Activated CD8-positive, alpha-beta memory T cell treated with anti-CD3 and anti-CD28 coated beads for 36 hours (primary cell): ENCODE data around the gene CCP110. TPM values are rescaled to one million over a fixed set of nuclear protein-coding genes. Genes with fewer than 3 reads are reported as not detected.

Source experiments
- CTCF ChIA-PET: fragments of 350-600 bp; sonication (Branson Sonifier 250); formaldehyde crosslinking; loops from one replicate; lab custom pipeline; 2021; ENCODE audit warnings: antibody characterized with exemption; lab: Charles Lee
- POLR2A ChIA-PET: fragments of 350-600 bp; sonication (Branson Sonifier 250); formaldehyde crosslinking; loops from one replicate; lab custom pipeline; 2021; ENCODE audit warnings: antibody characterized with exemption; lab: Charles Lee
- total RNA-seq, 2 experiments: library from RNA; stranded (reverse); gene quantifications; one replicate each; pipeline ENCODE4 v1.2.3, GENCODE V29; 2021

Gene CCP110
- total RNA-seq, 2 experiments from 2014 or later = 29.3 to 30.1 TPM

- POLR2A ChIA-PET = no interaction called here
- CTCF ChIA-PET = interaction anchor here (0.7 to 2.8 kb wide), 6 partner anchors 10 to 417 kb away, joined by 3 to 15 read pairs (median 4); no protein-coding TSS in a partner anchor
These were observed 20.2 kb upstream of the CCP110 start for GRCh38 chr16:19503461-19504075.

DNA sequence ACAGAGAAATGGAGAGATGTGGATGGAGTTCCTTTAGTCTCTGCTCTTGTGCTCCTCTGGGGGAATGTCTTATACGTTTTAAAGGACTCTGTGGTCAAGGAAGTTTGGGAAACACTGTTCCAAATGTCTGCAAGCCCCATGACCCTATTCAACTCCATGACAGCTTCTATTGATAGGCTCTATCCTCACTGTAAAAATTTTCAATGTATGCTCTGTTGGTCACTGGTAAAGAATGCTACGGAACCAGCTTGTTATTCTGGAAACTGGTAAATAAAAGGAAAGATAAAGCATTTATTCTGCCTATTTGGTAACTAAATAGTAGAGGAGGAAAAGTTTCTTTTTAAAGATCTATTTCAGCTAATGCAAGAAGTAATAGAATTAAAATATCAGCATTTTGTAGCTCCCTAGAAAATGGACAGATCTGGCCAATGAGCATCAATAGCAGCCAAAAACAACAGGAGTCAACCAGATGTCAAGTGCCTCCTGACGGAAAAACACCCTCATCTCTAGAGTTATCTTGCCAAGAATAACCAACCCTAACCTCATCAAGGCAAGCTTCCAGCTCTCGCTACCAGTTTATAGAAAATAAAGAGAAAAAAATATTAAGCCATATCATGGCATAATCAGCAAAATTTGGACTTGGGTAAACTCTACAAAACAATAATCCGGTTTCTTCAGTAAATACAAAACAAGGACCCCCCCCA, 18.0 kb upstream of the CCP110 start:
- CTCF ChIA-PET = interaction anchor here (1.0 kb wide), 1 partner anchor 10 kb away, joined by 3 read pairs; no protein-coding TSS in a partner anchor
- POLR2A ChIA-PET = no interaction called here

DNA sequence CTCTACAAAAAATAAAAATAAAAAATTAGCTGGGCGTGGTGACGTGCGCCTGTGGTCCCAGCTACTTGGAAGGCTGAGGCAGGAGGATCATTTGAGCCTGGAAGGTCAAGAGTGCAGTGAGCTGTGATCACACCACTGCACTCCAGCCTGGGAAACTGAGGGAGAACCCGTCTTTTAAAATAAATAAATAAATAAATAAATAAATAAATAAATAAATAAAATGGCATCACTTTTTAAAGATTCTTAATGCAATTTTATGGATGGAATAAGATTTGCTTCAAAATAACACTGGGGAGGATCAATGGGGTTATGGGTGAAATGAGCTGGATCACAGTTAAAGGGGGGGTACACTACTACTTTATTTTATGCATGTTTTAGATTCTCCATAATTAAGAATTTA, 16.8 kb upstream of the CCP110 start:
- ChIA-PET CTCF (no interaction called here), POLR2A (no interaction called here)

DNA sequence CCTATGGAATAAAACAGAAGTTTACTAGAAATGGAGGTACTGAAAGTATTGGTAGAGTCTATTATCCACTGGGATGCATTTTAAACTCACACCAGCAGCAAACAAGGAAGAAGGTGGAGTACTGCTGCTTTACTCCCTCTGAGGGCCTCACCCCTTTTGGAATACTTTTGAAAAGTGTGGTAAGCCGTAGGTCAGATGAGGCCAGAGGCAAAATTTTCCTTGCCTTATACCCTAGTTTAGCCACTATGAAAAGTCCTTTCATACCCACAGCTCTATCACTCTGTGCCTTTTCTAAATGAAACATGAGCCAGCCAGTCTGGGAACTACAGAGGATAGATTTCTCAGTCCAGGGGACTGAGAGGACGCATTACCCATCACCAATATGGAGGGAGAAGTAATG, 15.9 kb upstream of the CCP110 start:
- POLR2A ChIA-PET = no interaction called here

GRCh38 chr16:19512297-19512696, 11.4 kb upstream of the CCP110 start:
- POLR2A ChIA-PET = no interaction called here

More for the DNA sequence above, 15.9 kb upstream of the CCP110 start:
- CTCF ChIA-PET = interaction anchor here (0.6 kb wide), 1 partner anchor 443 kb away, joined by 3 read pairs; no protein-coding TSS in a partner anchor

GRCh38 chr16:19513377-19514053, 10.2 kb upstream of the CCP110 start:
- CTCF ChIA-PET = interaction anchor here (0.6 kb wide), 1 partner anchor 457 kb away, joined by 3 read pairs; no protein-coding TSS in a partner anchor
- POLR2A ChIA-PET = no interaction called here

More at GRCh38 chr16:19512297-19512696, 11.4 kb upstream of the CCP110 start:
- CTCF ChIA-PET = interaction anchor here (0.8 kb wide), 1 partner anchor 10 kb away, joined by 3 read pairs; no protein-coding TSS in a partner anchor

- ChIA-PET CTCF (interaction anchor here (1.1 kb wide), 1 partner anchor 12 kb away, joined by 4 read pairs; no protein-coding TSS in a partner anchor), POLR2A (no interaction called here)
These were observed 8.0 kb upstream of the CCP110 start for GRCh38 chr16:19515757-19516156.

DNA sequence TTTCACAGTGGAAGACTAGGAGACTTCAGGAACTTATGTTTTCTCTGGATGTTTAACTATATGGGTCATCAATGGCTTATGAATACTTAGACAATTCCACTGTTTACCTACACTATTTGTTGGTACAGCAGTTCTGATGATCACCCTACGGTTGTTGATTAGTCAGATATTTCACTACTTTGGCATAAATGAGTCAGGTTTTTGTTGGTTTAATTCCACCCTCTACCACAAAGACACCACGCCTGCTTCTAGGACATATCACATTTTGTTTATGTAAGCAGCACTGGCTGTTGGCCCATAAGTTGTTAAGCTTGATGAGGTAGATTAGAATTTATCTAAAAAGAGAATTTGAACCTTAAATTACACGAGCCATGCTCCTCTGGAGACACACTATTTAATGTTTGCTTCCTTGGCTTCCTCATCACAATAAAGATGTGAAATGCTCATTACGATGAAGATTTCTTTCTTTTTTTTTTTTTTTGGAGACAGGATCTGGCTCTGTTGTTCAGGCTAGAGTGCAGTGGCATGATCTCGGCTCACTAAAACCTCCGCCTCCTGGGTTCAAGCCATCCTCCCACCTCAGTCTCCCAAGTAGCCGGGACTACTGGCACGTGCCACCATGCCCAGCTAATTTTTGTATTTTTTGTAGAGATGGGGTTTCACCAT, 6.2 kb upstream of the CCP110 start:
- POLR2A ChIA-PET = no interaction called here
- CTCF ChIA-PET = interaction anchor here (0.7 to 1.0 kb wide), 2 partner anchors 15 to 59 kb away, joined by 3 read pairs; no protein-coding TSS in a partner anchor

GRCh38 chr16:19518388-19518787, 5.4 kb upstream of the CCP110 start:
- ChIA-PET POLR2A (no interaction called here), CTCF (interaction anchor here (0.7 to 1.0 kb wide), 2 partner anchors 16 to 58 kb away, joined by 3 read pairs; no protein-coding TSS in a partner anchor)

GRCh38 chr16:19520861-19521331, 2.8 kb upstream of the CCP110 start:
- POLR2A ChIA-PET = interaction anchor here (0.7 kb wide), 1 partner anchor 390 kb away, joined by 6 read pairs; no protein-coding TSS in a partner anchor

GRCh38 chr16:19521471-19522396, 2.0 kb upstream of the CCP110 start, which contains the start of gene GDE1:
GDE1 (minus strand) TSS chr16:19522098; CDS start chr16:19521964, 134 bp downstream.
- CTCF ChIA-PET = interaction anchor here (1.0 kb wide), 1 partner anchor 35 kb away, joined by 3 read pairs; no protein-coding TSS in a partner anchor
- POLR2A ChIA-PET = interaction anchor here (0.6 kb wide), 1 partner anchor 16 kb away, joined by 9 read pairs; no protein-coding TSS in a partner anchor

More at GRCh38 chr16:19520861-19521331, 2.8 kb upstream of the CCP110 start:
- CTCF ChIA-PET = interaction anchor here (1.0 kb wide), 1 partner anchor 36 kb away, joined by 3 read pairs; no protein-coding TSS in a partner anchor

- ChIA-PET CTCF (no interaction called here), POLR2A (interaction anchor here (0.6 kb wide), 1 partner anchor 15 kb away, joined by 9 read pairs; no protein-coding TSS in a partner anchor)
These were observed 1.4 kb upstream of the CCP110 start for GRCh38 chr16:19522397-19522732.

- ChIA-PET CTCF (no interaction called here), POLR2A (interaction anchor here (0.6 kb wide), 1 partner anchor 15 kb away, joined by 9 read pairs; no protein-coding TSS in a partner anchor)
These were observed 982 bp upstream of the CCP110 start for GRCh38 chr16:19522760-19523159.

GRCh38 chr16:19523184-19523558, 571 bp upstream of the CCP110 start:
- ChIA-PET POLR2A (no interaction called here), CTCF (interaction anchor here (1.3 to 1.4 kb wide), 2 partner anchors 22 to 32 kb away, joined by 3 to 8 read pairs; partner anchors contain the start of gene VPS35L)

GRCh38 chr16:19524356-19524615, 544 bp downstream of the CCP110 start:
- POLR2A ChIA-PET = interaction anchor here (2.6 kb wide), 1 partner anchor 32 kb away, joined by 14 read pairs; the partner anchor contains the start of gene VPS35L
- CTCF ChIA-PET = interaction anchor here (1.3 to 1.4 kb wide), 2 partner anchors 23 to 31 kb away, joined by 3 to 8 read pairs; partner anchors contain the start of gene VPS35L

DNA sequence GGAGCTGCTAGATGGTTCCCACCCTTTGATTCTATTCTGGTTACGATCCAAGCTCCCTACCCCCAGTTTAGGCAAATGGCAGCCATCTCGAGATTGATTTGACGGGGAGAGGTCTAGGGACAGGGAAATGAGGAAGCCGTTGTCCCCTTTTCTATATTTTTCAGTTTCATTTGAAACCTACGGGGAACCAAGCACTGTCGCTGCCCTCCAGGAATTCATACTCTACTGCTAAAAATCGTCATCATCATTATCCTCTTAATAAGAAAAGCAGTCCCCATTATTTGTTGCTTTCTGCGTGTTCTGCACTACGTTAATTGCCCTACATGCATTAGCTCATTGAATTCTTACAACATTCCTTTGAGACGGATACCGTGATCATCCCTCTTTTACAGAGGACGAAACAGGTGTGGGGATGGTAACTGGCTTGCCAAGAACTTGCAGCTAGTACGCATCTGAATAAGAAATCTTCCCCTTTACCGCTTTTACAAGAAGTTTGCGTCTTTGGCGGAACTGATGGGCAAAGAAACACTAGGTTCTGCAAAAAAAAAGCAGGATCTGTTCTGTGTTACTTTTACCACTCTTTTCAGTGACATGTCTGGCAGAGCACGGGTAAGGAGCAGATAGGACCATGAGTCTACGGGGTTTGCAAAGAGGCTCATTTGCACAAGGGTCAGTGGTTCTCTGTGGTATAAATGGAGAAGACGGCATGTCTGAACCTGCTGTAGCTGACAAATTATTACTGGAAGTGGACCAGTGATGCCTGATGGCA, 1.1 kb downstream of the CCP110 start:
- CTCF ChIA-PET = interaction anchor here (1.3 to 1.4 kb wide), 2 partner anchors 23 to 30 kb away, joined by 3 to 8 read pairs; partner anchors contain the start of gene VPS35L
- POLR2A ChIA-PET = interaction anchor here (2.6 kb wide), 1 partner anchor 31 kb away, joined by 14 read pairs; the partner anchor contains the start of gene VPS35L
